Panc1 (cell line): ENCODE measurements around the gene GPC6. TPM values are rescaled to one million over a fixed set of nuclear protein-coding genes. Genes with fewer than 3 reads are reported as not detected.

Experiments used
- ATAC-seq: fragments of 200-7000 bp; cut with Tn5 transposase; 2 replicates; pipeline ENCODE4 v1.9.1; 2020; ENCODE audit warnings: mild to moderate bottlenecking, moderate library complexity
- BruUV-seq: library from RNA; stranded (reverse); fragments of 400-500 nt; replicated peaks from 2 replicates; lab custom pipeline; 2021; lab: Mats Ljungman, UMichigan
- CTCF ChIA-PET: fragments of 300-600 bp; sonication (Branson Sonifier 250); formaldehyde crosslinking; loops from one replicate; lab custom pipeline; 2022; ENCODE audit warnings: antibody characterized with exemption; lab: Charles Lee
- POLR2A ChIA-PET: fragments of 300-600 bp; sonication (Branson Sonifier 250); formaldehyde crosslinking; loops from one replicate; lab custom pipeline; 2022; ENCODE audit warnings: antibody characterized with exemption; lab: Charles Lee
- DNase-seq: peaks from one replicate; pipeline ENCODE4 v3.0.0-alpha.2; 2010; ENCODE audit warnings: low read depth, low spot score
- H3K27ac ChIP-seq: 2 replicates; pipeline ENCODE4 v1.5.1; 2011; ENCODE audit warnings: mild to moderate bottlenecking, low read length, inconsistent platforms
- H3K27me3 ChIP-seq: fragments of 200-500 bp; sonication (Bioruptor generic); 2 replicates; pipeline ENCODE4 v1.6.0; 2014; ENCODE audit warnings: low read length, inconsistent platforms; ENCODE audit not compliant: control insufficient read depth, insufficient read depth
- H3K36me3 ChIP-seq: fragments of 200-500 bp; sonication (Bioruptor generic); 2 replicates; pipeline ENCODE4 v1.5.1; 2014; ENCODE audit warnings: inconsistent platforms, mild to moderate bottlenecking, low read length, moderate library complexity; ENCODE audit not compliant: control insufficient read depth, insufficient read depth
- H3K4me1 ChIP-seq: 2 replicates; pipeline ENCODE4 v1.5.1; 2011; ENCODE audit warnings: inconsistent platforms, mild to moderate bottlenecking, low read length, moderate library complexity; ENCODE audit not compliant: control insufficient read depth, insufficient read depth
- H3K4me3 ChIP-seq, 2 experiments: 2 replicates each; pipeline ENCODE4 v1.5.1; 2011 to 2012; ENCODE audit warnings: low read depth in 2 of 2, low read length in 2 of 2, mild to moderate bottlenecking in 2 of 2, inconsistent platforms in 1 of 2, moderate library complexity in 1 of 2
- H3K9me3 ChIP-seq: fragments of 200-500 bp; sonication (Bioruptor generic); 2 replicates; pipeline ENCODE4 v1.5.1; 2014; ENCODE audit warnings: low read depth, mild to moderate bottlenecking, inconsistent platforms, low read length, moderate library complexity; ENCODE audit not compliant: control insufficient read depth, insufficient read depth
- POLR2AphosphoS5 ChIP-seq: IDR thresholded peaks from 2 replicates; pipeline ENCODE4 v1.6.1; 2012; ENCODE audit warnings: mild to moderate bottlenecking, low read depth, low read length, moderate library complexity
- SIN3A ChIP-seq: IDR thresholded peaks from 2 replicates; pipeline ENCODE4 v1.6.1; 2012; ENCODE audit warnings: low read depth, mild to moderate bottlenecking, low read length, moderate library complexity, borderline replicate concordance; ENCODE audit not compliant: insufficient read depth
- TCF7L2 ChIP-seq: IDR thresholded peaks from 2 replicates; pipeline ENCODE4 v1.6.1; 2011; ENCODE audit warnings: mild to moderate bottlenecking, low read depth, low read length, inconsistent platforms
- in situ Hi-C: cut with HindIII; loops from 2 replicates; pipeline ENCODE4 v1.10.0; 2016; ENCODE audit warnings: low sequenced_read_pairs, low pct_unique_long_range_greater_than_20kb
- intact Hi-C: fragments of 100-400 bp; cut with micrococcal nuclease; formaldehyde crosslinking; loops from one replicate; pipeline ENCODE4 v1.10.0; 2022; ENCODE audit not compliant: unreplicated experiment
- total RNA-seq: library from RNA; stranded (reverse); gene quantifications from one replicate; pipeline ENCODE4 v1.2.1, GENCODE V29; 2021; ENCODE audit not compliant: unreplicated experiment
- TF ChIP-seq, protein P1 (sequence below), 2 experiments: IDR thresholded peaks; 2 replicates each; pipeline ENCODE4 v1.6.1; 2011 to 2012; ENCODE audit warnings: low read depth in 2 of 2, control low read depth in 1 of 2, low read length in 1 of 2, mild to moderate bottlenecking in 1 of 2, moderate library complexity in 1 of 2; ENCODE audit not compliant: insufficient read depth in 1 of 2
- TF ChIP-seq, protein P2 (sequence below): fragments of 450-650 bp; IDR thresholded peaks from 2 replicates; pipeline ENCODE4 v1.5.1; 2017; ENCODE audit warnings: mild to moderate bottlenecking

GPC6 gene
- total RNA-seq, 1 experiment from 2014 or later = 4.8 TPM

DNA sequence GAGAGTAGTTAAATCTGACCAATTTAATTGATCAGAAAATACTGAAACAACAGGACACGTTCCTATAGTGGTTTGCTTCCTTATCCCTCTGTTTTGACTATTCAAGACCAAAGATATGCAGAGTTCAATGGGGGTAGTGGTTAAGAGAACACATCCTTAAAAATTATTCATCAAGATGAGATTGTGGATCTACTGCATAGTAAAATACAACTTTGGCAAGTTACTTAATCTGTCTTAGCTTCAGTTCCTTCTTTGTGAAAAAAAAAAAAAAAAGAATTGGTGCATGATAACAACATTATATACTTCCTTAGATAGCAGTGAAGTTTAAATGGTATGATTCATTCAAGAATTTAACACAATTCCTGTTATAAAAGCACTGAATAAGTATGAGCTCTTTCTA is 700.8 kb downstream of the GPC6 start:
- Histone ChIP-seq H3K27ac (no peak overlapping the region), H3K4me1 (no peaks in the 10 kb centered on the region), H3K4me3 (no peak overlapping the region), H3K27me3 (no peaks in the 10 kb centered on the region), H3K36me3 (no peaks in the 10 kb centered on the region), H3K9me3 (no peaks in the 10 kb centered on the region)
- DNase-seq = no peak
- POLR2A ChIA-PET = no interaction called here
- TF ChIP-seq TCF7L2 (no peak), SIN3A (no peak), POLR2AphosphoS5 (no peak)
- TF ChIP-seq, protein P1, sequence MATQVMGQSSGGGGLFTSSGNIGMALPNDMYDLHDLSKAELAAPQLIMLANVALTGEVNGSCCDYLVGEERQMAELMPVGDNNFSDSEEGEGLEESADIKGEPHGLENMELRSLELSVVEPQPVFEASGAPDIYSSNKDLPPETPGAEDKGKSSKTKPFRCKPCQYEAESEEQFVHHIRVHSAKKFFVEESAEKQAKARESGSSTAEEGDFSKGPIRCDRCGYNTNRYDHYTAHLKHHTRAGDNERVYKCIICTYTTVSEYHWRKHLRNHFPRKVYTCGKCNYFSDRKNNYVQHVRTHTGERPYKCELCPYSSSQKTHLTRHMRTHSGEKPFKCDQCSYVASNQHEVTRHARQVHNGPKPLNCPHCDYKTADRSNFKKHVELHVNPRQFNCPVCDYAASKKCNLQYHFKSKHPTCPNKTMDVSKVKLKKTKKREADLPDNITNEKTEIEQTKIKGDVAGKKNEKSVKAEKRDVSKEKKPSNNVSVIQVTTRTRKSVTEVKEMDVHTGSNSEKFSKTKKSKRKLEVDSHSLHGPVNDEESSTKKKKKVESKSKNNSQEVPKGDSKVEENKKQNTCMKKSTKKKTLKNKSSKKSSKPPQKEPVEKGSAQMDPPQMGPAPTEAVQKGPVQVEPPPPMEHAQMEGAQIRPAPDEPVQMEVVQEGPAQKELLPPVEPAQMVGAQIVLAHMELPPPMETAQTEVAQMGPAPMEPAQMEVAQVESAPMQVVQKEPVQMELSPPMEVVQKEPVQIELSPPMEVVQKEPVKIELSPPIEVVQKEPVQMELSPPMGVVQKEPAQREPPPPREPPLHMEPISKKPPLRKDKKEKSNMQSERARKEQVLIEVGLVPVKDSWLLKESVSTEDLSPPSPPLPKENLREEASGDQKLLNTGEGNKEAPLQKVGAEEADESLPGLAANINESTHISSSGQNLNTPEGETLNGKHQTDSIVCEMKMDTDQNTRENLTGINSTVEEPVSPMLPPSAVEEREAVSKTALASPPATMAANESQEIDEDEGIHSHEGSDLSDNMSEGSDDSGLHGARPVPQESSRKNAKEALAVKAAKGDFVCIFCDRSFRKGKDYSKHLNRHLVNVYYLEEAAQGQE (IDR thresholded peaks at IDR 0.05; ENCODE audit: insufficient read depth in 1 of 2, low read depth in 2 of 2, low read length in 1 of 2) = no peak
- TF ChIP-seq, protein P2, sequence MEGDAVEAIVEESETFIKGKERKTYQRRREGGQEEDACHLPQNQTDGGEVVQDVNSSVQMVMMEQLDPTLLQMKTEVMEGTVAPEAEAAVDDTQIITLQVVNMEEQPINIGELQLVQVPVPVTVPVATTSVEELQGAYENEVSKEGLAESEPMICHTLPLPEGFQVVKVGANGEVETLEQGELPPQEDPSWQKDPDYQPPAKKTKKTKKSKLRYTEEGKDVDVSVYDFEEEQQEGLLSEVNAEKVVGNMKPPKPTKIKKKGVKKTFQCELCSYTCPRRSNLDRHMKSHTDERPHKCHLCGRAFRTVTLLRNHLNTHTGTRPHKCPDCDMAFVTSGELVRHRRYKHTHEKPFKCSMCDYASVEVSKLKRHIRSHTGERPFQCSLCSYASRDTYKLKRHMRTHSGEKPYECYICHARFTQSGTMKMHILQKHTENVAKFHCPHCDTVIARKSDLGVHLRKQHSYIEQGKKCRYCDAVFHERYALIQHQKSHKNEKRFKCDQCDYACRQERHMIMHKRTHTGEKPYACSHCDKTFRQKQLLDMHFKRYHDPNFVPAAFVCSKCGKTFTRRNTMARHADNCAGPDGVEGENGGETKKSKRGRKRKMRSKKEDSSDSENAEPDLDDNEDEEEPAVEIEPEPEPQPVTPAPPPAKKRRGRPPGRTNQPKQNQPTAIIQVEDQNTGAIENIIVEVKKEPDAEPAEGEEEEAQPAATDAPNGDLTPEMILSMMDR = no peak
- CTCF ChIA-PET = no interaction called here
- in situ Hi-C loops = no loop called here
- no peak for ATAC-seq
- intact Hi-C loops = no loop called here
- BruUV-seq = no TSS peak

DNA sequence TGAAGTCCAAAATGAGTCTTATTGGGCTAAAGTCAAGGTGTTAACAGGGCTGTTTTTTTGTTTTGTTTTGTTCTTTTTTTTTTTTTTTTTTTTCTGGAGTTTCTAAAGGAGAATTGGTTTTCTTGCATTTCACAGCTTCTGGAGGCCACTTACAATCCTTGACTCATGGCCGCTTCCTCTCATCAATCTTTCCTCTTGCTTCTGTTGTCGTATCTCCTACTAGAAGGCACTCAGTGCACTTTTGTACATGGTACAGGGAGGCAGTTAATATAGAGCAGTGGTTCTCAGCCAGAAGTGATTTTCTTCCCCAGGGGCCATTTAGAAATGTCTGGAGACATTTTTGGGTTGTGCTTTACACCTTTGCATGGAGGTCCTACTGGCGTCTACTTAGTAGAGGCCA is 706.3 kb downstream of the GPC6 start:
- ChIA-PET POLR2A (no interaction called here), CTCF (no interaction called here)
- no peak for DNase-seq
- BruUV-seq = no TSS peak
- Histone ChIP-seq H3K9me3 (no peaks in the 10 kb centered on the region), H3K27ac (no peak overlapping the region), H3K4me1 (no peaks in the 10 kb centered on the region), H3K27me3 (no peaks in the 10 kb centered on the region), H3K4me3 (no peak overlapping the region), H3K36me3 (no peaks in the 10 kb centered on the region)
- intact Hi-C loops = no loop called here
- in situ Hi-C loops = no loop called here
- ATAC-seq = no peak
- TF ChIP-seq, protein P2 = no peak
- TF ChIP-seq, protein P1 (IDR thresholded peaks at IDR 0.05; ENCODE audit: insufficient read depth in 1 of 2, low read depth in 2 of 2, low read length in 1 of 2) = no peak
